Ovary (tissue), 3 donors: Measurements from ENCODE around the gene EXOC3L1.

Source experiments
- EP300 ChIP-seq: sonication (generic); formaldehyde crosslinking; IDR thresholded peaks from one replicate; pipeline ENCODE4 v1.6.1; 2017; ENCODE audit warnings: antibody characterized with exemption
- POLR2A ChIP-seq: fragments of 450-650 bp; IDR thresholded peaks from one replicate; pipeline ENCODE4 v1.6.1; 2017; ENCODE audit warnings: antibody characterized with exemption, mild to moderate bottlenecking, moderate library complexity
- TF ChIP-seq, protein P1 (sequence below), 3 donors: fragments of 450-650 bp in 2 of 3; fragments of 200-600 bp in 1 of 3; IDR thresholded peaks; one replicate each; pipeline versions ENCODE4 v1.5.1 to v1.8.0; 2016 to 2022; ENCODE audit warnings: antibody characterized with exemption in 3 of 3, mild to moderate bottlenecking in 1 of 3
- donor health status: DM: no; HTN: no; CAD: no.

DNA sequence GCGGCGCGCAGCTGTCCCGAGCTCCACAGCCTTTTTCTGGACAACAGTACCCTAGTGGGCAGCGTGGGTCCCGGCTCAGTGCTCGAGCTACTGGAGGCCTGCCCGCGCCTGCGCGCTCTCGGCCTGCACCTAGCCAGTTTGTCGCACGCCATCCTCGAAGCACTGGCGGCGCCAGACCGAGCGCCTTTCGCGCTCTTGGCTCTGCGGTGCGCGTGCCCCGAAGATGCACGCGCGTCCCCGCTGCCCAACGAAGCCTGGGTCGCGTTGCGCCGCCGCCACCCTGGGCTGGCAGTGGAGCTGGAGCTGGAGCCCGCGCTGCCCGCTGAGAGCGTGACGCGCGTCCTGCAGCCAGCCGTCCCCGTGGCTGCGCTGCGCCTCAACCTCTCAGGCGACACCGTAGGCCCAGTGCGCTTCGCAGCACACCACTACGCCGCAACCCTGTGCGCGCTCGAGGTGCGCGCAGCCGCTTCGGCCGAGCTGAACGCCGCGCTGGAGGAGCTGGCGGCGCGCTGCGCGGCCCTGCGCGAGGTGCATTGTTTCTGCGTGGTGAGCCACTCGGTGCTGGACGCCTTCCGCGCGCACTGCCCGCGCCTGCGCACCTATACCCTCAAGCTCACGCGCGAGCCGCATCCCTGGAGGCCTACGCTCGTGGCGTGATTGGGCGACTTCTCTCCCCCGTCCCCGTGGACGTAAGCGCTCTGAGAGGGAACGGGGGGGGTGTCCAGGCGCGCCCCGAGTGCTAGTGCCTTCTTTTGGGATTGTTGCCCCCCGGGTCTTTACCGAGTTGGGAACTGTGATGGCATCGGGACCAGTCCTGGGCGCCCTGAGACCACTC is 26.6 kb downstream of the EXOC3L1 start:
- TF ChIP-seq, protein P1, sequence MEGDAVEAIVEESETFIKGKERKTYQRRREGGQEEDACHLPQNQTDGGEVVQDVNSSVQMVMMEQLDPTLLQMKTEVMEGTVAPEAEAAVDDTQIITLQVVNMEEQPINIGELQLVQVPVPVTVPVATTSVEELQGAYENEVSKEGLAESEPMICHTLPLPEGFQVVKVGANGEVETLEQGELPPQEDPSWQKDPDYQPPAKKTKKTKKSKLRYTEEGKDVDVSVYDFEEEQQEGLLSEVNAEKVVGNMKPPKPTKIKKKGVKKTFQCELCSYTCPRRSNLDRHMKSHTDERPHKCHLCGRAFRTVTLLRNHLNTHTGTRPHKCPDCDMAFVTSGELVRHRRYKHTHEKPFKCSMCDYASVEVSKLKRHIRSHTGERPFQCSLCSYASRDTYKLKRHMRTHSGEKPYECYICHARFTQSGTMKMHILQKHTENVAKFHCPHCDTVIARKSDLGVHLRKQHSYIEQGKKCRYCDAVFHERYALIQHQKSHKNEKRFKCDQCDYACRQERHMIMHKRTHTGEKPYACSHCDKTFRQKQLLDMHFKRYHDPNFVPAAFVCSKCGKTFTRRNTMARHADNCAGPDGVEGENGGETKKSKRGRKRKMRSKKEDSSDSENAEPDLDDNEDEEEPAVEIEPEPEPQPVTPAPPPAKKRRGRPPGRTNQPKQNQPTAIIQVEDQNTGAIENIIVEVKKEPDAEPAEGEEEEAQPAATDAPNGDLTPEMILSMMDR (IDR thresholded peaks at IDR 0.05) = no peak
- TF ChIP-seq EP300 (no peak), POLR2A (peak; percentile 41)
